C4-2B (cell line): ENCODE results near the gene C11orf21.

ENCODE experiments used
- CTCF ChIP-seq: fragments of 450-650 bp; conservative IDR thresholded peaks from 2 replicates; pipeline ENCODE4 v1.5.1; 2017; ENCODE audit warnings: mild to moderate bottlenecking
- ZFX ChIP-seq: fragments of 450-650 bp; IDR thresholded peaks from 2 replicates; pipeline ENCODE4 v1.6.1; 2017

- TF ChIP-seq CTCF (0 out of 2 replicates have a peak, but pooled peaks have one; percentile 67), ZFX (no peak)
Measured at GRCh38 chr11:2270322-2271076, 31.2 kb downstream of the C11orf21 start, which contains the start of gene ASCL2.
